Stimulated activated CD4-positive, alpha-beta T cell treated with anti-CD3 and anti-CD28 coated beads, Interleukin-1b, Interleukin-23, amount 100 ng/mL, for 24 hours (primary cell): ENCODE results near the gene SRGAP1.

Experiments used
- DNase-seq, 4 experiments: peaks; one replicate each; pipeline ENCODE4 v3.0.0-alpha.2; 2020; ENCODE audit warnings: low read depth in 4 of 4, low spot score in 1 of 4

SRGAP1 gene

GRCh38 chr12:64081008-64081404 lies 236.5 kb downstream of the SRGAP1 start:
- DNase-seq, result no peak

GRCh38 chr12:64082116-64082515 lies 237.6 kb downstream of the SRGAP1 start:
- DNase-seq, result no peak

- no peak for DNase-seq
Observed at GRCh38 chr12:64082866-64083268, 238.4 kb downstream of the SRGAP1 start.

GRCh38 chr12:64083285-64084210 lies 239.0 kb downstream of the SRGAP1 start:
- no peak for DNase-seq

GRCh38 chr12:64085154-64085553 lies 240.7 kb downstream of the SRGAP1 start:
- DNase-seq, result no peak

DNA sequence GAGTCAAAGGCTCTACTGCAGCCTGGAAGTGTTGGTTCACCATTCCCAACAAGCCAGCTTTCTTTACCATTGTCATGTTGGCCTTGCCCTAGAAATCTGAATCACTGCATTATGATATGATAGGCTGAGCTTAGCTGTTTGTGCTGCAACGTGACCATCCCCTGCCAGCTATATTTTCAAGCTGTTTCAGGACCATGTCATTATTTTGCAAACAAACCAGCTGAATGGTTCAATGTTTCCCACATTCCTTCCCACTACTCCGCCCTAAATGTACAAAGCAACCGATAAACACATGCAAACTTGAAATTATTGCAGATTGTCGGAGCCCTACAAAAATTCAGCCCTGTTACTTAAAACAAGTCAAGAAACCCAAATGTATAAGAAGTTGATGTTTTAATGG lies 241.5 kb downstream of the SRGAP1 start:
- DNase-seq, result no peak

GRCh38 chr12:64086946-64087345 lies 242.4 kb downstream of the SRGAP1 start:
- DNase-seq, result no peak

DNA sequence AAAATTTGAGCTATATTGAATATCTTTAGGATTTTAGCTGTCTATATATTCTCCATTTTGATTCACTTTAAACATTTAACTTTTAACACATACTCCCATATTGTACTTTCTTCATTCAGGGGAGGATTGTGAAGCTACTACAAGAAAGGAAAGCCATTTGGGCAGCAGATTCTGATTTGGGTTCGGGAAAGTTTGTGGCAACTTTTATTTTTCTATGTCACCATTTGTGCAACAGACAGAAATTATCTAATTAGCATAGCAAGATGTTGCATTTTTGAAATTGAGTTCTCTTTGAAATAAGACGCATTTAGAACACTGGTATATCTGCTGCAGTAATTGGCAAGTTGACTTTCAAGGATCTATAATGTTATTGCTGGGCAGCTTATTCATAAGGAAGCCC lies 243.3 kb downstream of the SRGAP1 start:
- no peak for DNase-seq

GRCh38 chr12:64088431-64089349 lies 244.2 kb downstream of the SRGAP1 start:
- no peak for DNase-seq

DNA sequence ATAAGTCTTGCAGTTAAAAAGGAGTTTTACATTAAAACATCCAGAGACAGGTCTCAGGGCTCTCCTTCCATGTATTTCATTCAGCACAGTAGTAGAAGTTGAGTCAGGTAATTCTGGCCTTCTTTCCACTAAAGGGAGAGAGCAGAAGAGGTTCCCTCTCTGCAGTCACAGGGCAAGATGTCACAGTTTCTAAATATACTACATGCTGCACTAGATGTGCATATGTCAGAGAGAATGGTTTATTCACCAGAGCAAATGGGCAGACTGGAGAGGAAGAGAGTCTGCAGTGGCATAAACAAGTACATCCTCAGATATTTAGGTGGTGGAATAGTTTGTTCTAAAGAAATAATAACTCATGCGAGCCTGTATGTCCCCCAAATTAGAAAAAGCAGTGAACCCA lies 245.5 kb downstream of the SRGAP1 start:
- DNase-seq, result no peak

DNA sequence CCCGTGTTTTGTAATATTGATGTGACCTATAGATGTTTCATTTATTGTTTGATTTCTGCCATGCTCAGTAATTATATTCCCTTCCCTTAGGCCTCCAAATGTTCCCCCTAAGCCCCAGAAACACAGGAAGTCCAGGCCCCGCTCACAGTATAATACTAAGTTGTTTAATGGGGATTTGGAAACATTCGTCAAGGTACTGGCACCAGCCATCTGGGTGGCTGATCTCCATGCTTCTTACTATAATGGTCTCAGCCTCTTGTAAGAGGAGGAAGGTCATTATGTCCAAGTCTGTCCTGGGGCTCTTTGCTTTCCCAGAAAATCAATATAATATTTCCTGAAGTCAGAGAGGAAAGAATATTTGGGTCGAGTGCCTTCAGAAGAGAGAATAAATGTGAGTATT lies 246.7 kb downstream of the SRGAP1 start:
- no peak for DNase-seq

DNA sequence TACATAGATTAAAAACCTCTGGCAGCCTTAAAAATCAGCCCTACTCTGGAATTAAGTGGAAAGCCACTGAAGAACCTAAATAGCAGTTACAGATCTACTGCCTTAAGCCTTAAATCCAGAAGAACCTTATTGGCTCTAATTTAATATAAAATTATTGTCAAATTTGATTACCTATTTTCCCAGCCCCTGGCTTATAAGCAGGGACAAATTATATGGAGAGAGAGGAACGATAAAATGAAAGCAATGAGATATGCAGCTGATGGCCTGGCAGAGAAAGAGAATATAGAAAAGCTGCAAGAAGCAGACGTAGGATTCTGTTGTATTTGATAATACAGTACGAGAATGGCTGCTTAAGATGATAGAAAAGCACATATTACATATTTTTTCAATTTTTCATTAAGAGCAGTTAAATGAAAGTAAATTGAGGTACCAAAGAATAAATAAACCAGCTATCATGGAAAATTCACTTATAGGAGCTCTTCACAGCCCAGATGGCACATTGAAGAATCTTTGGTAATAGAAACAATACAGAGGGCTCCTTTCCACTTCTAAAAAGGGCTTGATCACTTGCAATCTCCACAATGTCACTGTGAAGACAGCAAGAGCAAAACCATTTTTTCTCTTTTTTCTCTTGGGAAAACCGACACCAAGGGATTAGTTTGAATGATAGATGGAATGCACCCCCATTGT lies 248.2 kb downstream of the SRGAP1 start:
- DNase-seq, result no peak

DNA sequence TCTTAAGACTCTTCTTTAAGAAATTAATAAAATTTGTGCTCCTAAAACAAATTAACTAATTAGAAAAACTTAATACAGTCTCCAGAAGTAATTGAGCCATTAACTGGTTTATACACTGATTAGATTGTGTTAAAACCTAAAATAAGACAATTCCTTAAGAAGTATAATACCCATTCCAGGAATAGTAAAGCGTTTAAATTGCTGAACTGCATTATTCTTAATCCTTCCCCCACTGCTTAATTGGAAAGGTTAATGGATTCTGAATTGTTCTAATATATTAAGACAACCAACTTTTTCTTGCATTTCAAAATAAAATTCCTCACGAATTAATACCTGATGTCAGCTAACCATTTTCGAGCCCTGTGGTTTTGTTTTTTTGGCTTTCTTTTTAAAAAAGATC lies 249.2 kb downstream of the SRGAP1 start:
- DNase-seq, result no peak

GRCh38 chr12:64097366-64098105 lies 253.0 kb downstream of the SRGAP1 start:
- DNase-seq, result no peak

DNA sequence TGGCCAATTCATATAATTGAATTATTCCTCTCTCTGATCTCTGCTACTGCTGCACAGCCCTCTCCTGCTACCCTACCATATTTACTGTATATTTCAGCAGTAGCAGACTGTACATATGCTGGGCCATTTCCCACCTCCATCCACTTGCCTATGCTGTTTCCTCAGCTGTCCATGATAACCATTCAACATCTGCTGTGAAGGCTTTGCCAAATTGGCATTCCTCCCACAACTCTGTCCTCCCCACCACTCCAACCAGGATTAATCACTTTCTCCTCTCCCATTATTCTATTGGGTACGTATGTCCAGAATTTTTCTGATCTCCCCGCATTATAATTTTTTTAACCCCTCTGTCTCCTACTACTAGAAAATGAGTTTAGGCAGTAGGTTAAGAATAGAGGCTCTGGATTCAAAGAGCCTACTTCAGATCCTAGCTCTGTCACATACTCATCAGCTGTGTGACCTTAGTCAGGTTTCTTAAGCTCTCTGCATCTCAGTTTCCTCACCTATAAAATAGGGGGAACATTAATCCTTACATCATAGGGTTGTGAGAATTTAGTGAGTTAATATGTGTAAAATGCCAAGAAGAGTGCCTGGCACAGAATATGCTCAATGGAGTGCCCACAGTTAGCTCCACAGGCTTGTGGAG lies 254.3 kb downstream of the SRGAP1 start:
- no peak for DNase-seq

- DNase-seq, result no peak
Observed at GRCh38 chr12:64099397-64099796, 254.9 kb downstream of the SRGAP1 start.

DNA sequence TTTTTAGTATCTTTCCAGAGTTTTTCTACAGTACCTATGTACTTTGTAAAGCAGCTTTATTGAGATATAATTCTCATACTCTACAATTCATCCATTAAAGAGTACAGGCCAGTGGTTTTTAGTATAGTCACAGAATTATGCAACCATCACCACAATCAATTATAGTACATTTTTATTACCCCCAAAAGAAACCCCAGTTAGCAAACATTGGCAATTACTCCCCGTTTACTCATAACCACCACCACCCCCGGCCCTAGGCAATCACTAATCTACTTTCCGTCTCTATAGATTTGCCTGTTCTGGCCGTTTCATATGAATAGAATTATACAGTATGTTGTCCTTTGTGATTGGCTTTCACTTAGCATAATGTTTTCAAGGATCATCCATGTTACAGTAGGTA lies 257.8 kb downstream of the SRGAP1 start:
- no peak for DNase-seq

- DNase-seq, result no peak
Observed at GRCh38 chr12:64103825-64104740, 259.6 kb downstream of the SRGAP1 start.

- DNase-seq, result no peak
Observed at GRCh38 chr12:64105026-64105425, 260.5 kb downstream of the SRGAP1 start.
